MM.1S (cell line): Measurements from ENCODE around the gene H19.

ENCODE experiments used
- DNase-seq: peaks from one replicate; pipeline ENCODE4 v3.0.0-alpha.2; 2015
- H2AFZ ChIP-seq: fragments of 300-600 bp; sonication (generic); 2 replicates; pipeline ENCODE4 v1.6.0; 2016; ENCODE audit warnings: antibody characterized with exemption, low read length
- H3F3A ChIP-seq: fragments of 300-600 bp; sonication (generic); 2 replicates; pipeline ENCODE4 v1.6.1; 2016; ENCODE audit warnings: mild to moderate bottlenecking, antibody characterized with exemption, low read length, moderate library complexity, mixed read lengths; ENCODE audit not compliant: insufficient read depth
- H3K27ac ChIP-seq: fragments of 300-600 bp; sonication (generic); 2 replicates; pipeline ENCODE4 v1.5.1; 2016; ENCODE audit warnings: mild to moderate bottlenecking, low read length
- H3K27me3 ChIP-seq: fragments of 300-600 bp; sonication (generic); replicated peaks from 2 replicates; pipeline ENCODE4 v1.6.0; 2016; ENCODE audit warnings: low read length; ENCODE audit not compliant: insufficient read depth
- H3K36me3 ChIP-seq: fragments of 300-600 bp; sonication (generic); replicated peaks from 2 replicates; pipeline ENCODE4 v1.6.1; 2016; ENCODE audit warnings: mild to moderate bottlenecking, low read length, mixed read lengths; ENCODE audit not compliant: insufficient read depth
- H3K4me1 ChIP-seq: fragments of 300-600 bp; sonication (generic); 2 replicates; pipeline ENCODE4 v1.6.1; 2016; ENCODE audit warnings: low read length, mixed read lengths
- H3K4me2 ChIP-seq: fragments of 300-600 bp; sonication (generic); 2 replicates; pipeline ENCODE4 v1.6.0; 2016; ENCODE audit warnings: low read depth, low read length
- H3K4me3 ChIP-seq: fragments of 300-600 bp; sonication (generic); 2 replicates; pipeline ENCODE4 v1.5.1; 2016; ENCODE audit warnings: low read length, mixed read lengths
- H3K79me2 ChIP-seq: fragments of 300-600 bp; sonication (generic); 2 replicates; pipeline ENCODE4 v1.6.1; 2016; ENCODE audit warnings: mixed run types, low read length, mixed read lengths
- H3K9ac ChIP-seq: fragments of 300-600 bp; sonication (generic); 2 replicates; pipeline ENCODE4 v1.6.1; 2016; ENCODE audit warnings: low read length, mixed read lengths
- H3K9me2 ChIP-seq: fragments of 300-600 bp; sonication (generic); replicated peaks from 2 replicates; pipeline ENCODE4 v1.6.1; 2016; ENCODE audit warnings: mild to moderate bottlenecking, low read length, mixed read lengths; ENCODE audit not compliant: insufficient read depth
- H3K9me3 ChIP-seq: fragments of 300-600 bp; sonication (generic); replicated peaks from 2 replicates; pipeline ENCODE4 v1.6.1; 2016; ENCODE audit warnings: mild to moderate bottlenecking, low read length, mixed read lengths; ENCODE audit not compliant: insufficient read depth
- H4K20me1 ChIP-seq: fragments of 300-600 bp; sonication (generic); 2 replicates; pipeline ENCODE4 v1.6.1; 2016; ENCODE audit warnings: mild to moderate bottlenecking, low read length, moderate library complexity, mixed read lengths; ENCODE audit not compliant: insufficient read depth
- CTCF ChIP-seq: fragments of 300-600 bp; sonication (generic); IDR thresholded peaks from 2 replicates; pipeline ENCODE4 v1.5.1; 2016; ENCODE audit warnings: antibody characterized with exemption, low read length, mixed read lengths
- EZH2 ChIP-seq: fragments of 300-600 bp; sonication (generic); optimal IDR thresholded peaks from 2 replicates; pipeline ENCODE3; 2017; ENCODE audit warnings: low read depth, mild to moderate bottlenecking, antibody characterized with exemption, low read length, mixed read lengths
- EZH2phosphoT487 ChIP-seq: fragments of 300-600 bp; sonication (generic); IDR thresholded peaks from 2 replicates; pipeline ENCODE4 v1.6.1; 2018; ENCODE audit warnings: antibody characterized with exemption, low read length

H19 gene

GRCh38 chr11:2031058-2031457 lies 33.4 kb upstream of the H19 start:
- Histone ChIP-seq H4K20me1 (no peaks in the 10 kb centered on the region), H2AFZ (no peak overlapping the region), H3K27me3 (no peaks in the 10 kb centered on the region), H3K9ac (no peak overlapping the region), H3K4me2 (no peak overlapping the region), H3K9me2 (no peaks in the 10 kb centered on the region), H3K27ac (no peak overlapping the region), H3F3A (no peaks in the 10 kb centered on the region), H3K9me3 (no peaks in the 10 kb centered on the region), H3K79me2 (no peaks in the 10 kb centered on the region), H3K4me1 (no peaks in the 10 kb centered on the region), H3K36me3 (no peaks in the 10 kb centered on the region), H3K4me3 (no peak overlapping the region)
- no peak for TF ChIP-seq CTCF
- no peak for TF ChIP-seq EZH2phosphoT487
- no peak for TF ChIP-seq EZH2
- DNase-seq: no peak

GRCh38 chr11:2027708-2028107 lies 30.1 kb upstream of the H19 start:
- Histone ChIP-seq H3K9me3 (no peaks in the 10 kb centered on the region), H3K36me3 (no peaks in the 10 kb centered on the region), H3K4me3 (no peak overlapping the region), H4K20me1 (no peaks in the 10 kb centered on the region), H3K4me2 (no peak overlapping the region), H2AFZ (no peak overlapping the region), H3F3A (no peaks in the 10 kb centered on the region), H3K27ac (no peak overlapping the region), H3K9me2 (no peaks in the 10 kb centered on the region), H3K9ac (no peak overlapping the region), H3K79me2 (no peaks in the 10 kb centered on the region), H3K4me1 (no peaks in the 10 kb centered on the region), H3K27me3 (no peaks in the 10 kb centered on the region)
- TF ChIP-seq EZH2phosphoT487 (no peak), EZH2 (no peak), CTCF (no peak)
- no peak for DNase-seq

GRCh38 chr11:2015025-2015424 lies 17.4 kb upstream of the H19 start:
- Histone ChIP-seq H3K4me3 (no peak overlapping the region), H3K79me2 (no peaks in the 10 kb centered on the region), H3K4me2 (no peak overlapping the region), H3K9me3 (no peaks in the 10 kb centered on the region), H4K20me1 (no peaks in the 10 kb centered on the region), H3K36me3 (no peaks in the 10 kb centered on the region), H3F3A (no peaks in the 10 kb centered on the region), H2AFZ (no peak overlapping the region), H3K9me2 (no peaks in the 10 kb centered on the region), H3K9ac (no peak overlapping the region), H3K27me3 (no peaks in the 10 kb centered on the region), H3K4me1 (no peaks in the 10 kb centered on the region), H3K27ac (no peak overlapping the region)
- TF ChIP-seq CTCF (no peak), EZH2phosphoT487 (no peak), EZH2 (no peak)
- DNase-seq: no peak
